ENCODE measurements around the gene MAGI3.
"Not testable (repeated sequence)": the region's sequence is repeated elsewhere in the genome, so short reads cannot be mapped to it uniquely, and the experiment has no call there.

The MAGI3 gene

DNA sequence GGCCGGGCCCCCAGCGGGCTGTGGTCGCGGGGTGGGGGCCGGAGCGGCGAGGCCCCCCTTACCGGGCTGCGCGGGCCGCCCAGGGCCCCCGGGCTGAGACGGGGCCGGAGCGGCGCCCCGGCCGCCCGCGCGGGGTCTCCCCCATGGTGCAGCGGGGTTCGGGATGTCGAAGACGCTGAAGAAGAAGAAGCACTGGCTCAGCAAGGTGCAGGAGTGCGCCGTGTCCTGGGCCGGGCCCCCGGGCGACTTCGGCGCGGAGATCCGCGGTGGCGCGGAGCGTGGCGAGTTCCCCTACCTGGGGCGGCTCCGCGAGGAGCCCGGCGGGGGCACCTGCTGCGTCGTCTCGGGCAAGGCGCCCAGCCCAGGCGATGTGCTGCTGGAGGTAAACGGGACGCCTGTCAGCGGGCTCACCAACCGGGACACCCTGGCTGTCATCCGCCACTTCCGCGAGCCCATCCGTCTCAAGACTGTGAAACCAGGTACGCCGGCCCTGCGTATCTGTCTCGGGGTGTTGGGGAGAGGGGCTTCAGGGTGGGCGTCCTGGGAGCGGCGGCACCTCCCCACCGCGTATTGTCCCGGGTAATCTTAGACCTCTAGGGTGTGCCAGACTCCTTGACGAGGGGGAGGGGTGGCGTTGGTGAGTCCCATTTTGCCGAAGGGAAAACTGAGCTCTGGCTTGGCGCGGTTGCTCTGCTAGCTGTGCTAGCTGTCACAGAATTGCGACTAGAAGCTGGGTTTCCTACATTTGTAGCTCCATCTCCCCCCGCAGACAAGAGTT lies 745 bp downstream of the MAGI3 start:
- H3K4me3 ChIP-seq (ENCODE audit: low read length): peak overlapping the region; percentile 65
- no peak for TF ChIP-seq ZNF274 (IDR thresholded peaks at IDR 0.05; ENCODE audit: low read depth, low read length)

DNA sequence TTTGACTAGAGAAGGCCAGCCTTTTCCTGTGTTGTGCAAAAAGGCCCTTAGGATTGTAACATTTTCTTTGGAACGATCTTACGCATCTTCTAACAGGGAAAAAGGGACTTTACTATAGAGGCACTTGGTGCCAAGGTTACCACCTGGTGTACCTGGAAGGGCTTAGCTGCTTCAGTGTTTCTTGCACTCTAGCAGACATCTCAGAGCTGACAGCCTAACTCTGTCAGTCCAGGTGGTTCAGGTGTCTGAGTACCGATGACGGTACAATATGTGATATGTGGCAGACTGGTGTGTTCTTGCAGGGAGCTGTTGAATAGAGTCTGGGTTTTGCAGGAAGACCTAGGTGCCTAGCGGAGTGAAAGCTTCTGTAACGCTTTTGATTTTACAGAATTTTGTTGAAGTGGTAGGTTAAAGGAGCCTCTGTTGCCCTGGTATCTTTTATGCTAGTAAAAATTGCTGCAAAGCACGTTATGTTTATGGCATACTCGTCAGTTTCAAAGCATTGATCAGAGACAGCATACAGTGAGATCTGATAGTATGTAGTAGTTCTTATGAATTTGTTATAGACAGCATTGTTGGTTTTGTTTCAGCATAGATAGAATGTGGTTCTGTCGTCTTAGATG lies 1.4 kb downstream of the MAGI3 start:
- TF ChIP-seq ZNF274 (IDR thresholded peaks at IDR 0.05; ENCODE audit: low read depth, low read length): no peak
- peak overlapping the region; percentile 65 for H3K4me3 ChIP-seq (ENCODE audit: low read length)

- no peak for TF ChIP-seq ZNF274 (IDR thresholded peaks at IDR 0.05; ENCODE audit: low read depth, low read length)
- H3K4me3 ChIP-seq (ENCODE audit: low read length): no peak overlapping the region; the same call in 1 of the 2 replicates
Measured at GRCh38 chr1:113392541-113393128, 2.3 kb downstream of the MAGI3 start.

GRCh38 chr1:113394043-113394862 lies 3.9 kb downstream of the MAGI3 start:
- H3K4me3 ChIP-seq (ENCODE audit: low read length): no peak overlapping the region
- no peak for TF ChIP-seq ZNF274 (IDR thresholded peaks at IDR 0.05; ENCODE audit: low read depth, low read length)

GRCh38 chr1:113394863-113395259 lies 4.5 kb downstream of the MAGI3 start:
- H3K4me3 ChIP-seq (ENCODE audit: low read length): no peak overlapping the region
- TF ChIP-seq ZNF274 (IDR thresholded peaks at IDR 0.05; ENCODE audit: low read depth, low read length): no peak

- no peak overlapping the region for H3K4me3 ChIP-seq (ENCODE audit: low read length)
- no peak for TF ChIP-seq ZNF274 (IDR thresholded peaks at IDR 0.05; ENCODE audit: low read depth, low read length)
Measured at GRCh38 chr1:113396102-113396501, 5.8 kb downstream of the MAGI3 start.

- H3K4me3 ChIP-seq (ENCODE audit: low read length): no peak overlapping the region
- TF ChIP-seq ZNF274 (IDR thresholded peaks at IDR 0.05; ENCODE audit: low read depth, low read length): no peak
Measured at GRCh38 chr1:113396585-113396984, 6.3 kb downstream of the MAGI3 start.

GRCh38 chr1:113399062-113399583 lies 8.8 kb downstream of the MAGI3 start:
- TF ChIP-seq ZNF274 (IDR thresholded peaks at IDR 0.05; ENCODE audit: low read depth, low read length): no peak
- H3K4me3 ChIP-seq (ENCODE audit: low read length): no peak overlapping the region

GRCh38 chr1:113401067-113401466 lies 10.8 kb downstream of the MAGI3 start:
- H3K4me3 ChIP-seq (ENCODE audit: low read length): no peak overlapping the region
- no peak for TF ChIP-seq ZNF274 (IDR thresholded peaks at IDR 0.05; ENCODE audit: low read depth, low read length)

GRCh38 chr1:113401728-113402127 lies 11.4 kb downstream of the MAGI3 start:
- no peak for TF ChIP-seq ZNF274 (IDR thresholded peaks at IDR 0.05; ENCODE audit: low read depth, low read length)
- H3K4me3 ChIP-seq (ENCODE audit: low read length): no peak overlapping the region

DNA sequence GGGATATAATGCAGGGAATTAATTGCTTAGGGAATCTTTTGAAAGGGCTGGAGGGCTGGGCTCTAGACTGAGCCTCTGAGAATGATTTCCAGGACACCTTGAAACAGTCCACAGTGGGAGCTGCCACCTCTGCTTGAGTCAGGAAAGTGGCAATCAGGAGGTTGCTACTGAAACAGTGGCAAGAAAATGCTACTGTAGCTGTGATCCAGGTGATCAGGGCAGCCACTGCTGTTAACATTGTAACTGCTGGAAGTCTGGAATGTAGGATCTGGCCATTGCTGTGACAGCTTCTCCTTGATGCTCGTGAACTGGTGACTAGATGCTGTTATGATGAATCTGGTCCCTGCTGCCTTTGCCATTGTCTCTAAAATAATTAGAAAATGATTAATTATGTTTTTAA lies 12.8 kb downstream of the MAGI3 start:
- no peak overlapping the region for H3K4me3 ChIP-seq (ENCODE audit: low read length)
- no peak for TF ChIP-seq ZNF274 (IDR thresholded peaks at IDR 0.05; ENCODE audit: low read depth, low read length)

- no peak overlapping the region for H3K4me3 ChIP-seq (ENCODE audit: low read length)
- no peak for TF ChIP-seq ZNF274 (IDR thresholded peaks at IDR 0.05; ENCODE audit: low read depth, low read length)
Measured at GRCh38 chr1:113405573-113405972, 15.3 kb downstream of the MAGI3 start.

DNA sequence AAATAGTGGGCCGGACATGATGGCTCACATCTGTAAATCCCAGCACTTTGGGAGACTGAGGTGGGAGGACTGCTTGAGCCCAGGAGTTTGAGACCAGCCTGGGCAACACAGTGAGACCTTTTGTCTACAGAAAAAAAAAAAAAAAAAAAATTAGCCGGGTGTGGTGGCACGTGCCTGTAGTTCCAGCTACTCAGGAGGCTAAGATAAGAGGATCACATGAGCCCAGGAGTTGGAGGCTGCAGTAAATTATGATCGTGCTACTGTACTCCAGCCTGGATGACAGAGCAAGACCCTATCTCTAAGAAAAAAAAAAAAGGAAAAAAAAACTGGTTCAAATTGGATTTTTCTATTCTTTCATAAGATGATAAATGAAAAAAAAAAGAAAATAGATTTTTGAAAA lies 15.8 kb downstream of the MAGI3 start:
- not testable (repeated sequence) for H3K4me3 ChIP-seq (ENCODE audit: low read length)

- TF ChIP-seq ZNF274 (IDR thresholded peaks at IDR 0.05; ENCODE audit: low read depth, low read length): no peak
- H3K4me3 ChIP-seq (ENCODE audit: low read length): no peak overlapping the region
Measured at GRCh38 chr1:113409363-113409762, 19.0 kb downstream of the MAGI3 start.

DNA sequence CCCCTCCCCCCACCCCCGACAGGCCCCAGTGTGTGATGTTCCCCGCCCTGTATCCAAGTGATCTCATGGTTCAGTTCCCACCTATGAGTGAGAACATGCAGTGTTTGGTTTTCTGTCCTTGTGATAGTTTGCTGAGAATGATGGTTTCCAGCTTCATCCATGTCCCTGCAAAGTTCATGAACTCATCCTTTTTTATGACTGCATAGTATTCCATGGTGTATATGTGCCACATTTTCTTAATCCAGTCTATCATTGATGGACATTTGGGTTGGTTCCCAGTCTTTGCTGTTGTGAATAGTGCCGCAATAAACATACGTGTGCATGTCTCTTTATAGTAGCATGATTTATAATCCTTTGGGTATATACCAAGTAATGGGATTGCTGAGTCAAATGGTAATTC lies 21.7 kb downstream of the MAGI3 start:
- H3K4me3 ChIP-seq (ENCODE audit: low read length): not testable (repeated sequence)
